Measurements from ENCODE around the gene FAM20B.

Gene FAM20B

GRCh38 chr1:179025975-179026812, 500 bp downstream of the FAM20B start:
- H3K4me3 ChIP-seq (ENCODE audit: low read length), result peak overlapping the region; percentile 95
- peaks cover 65% of the 10 kb centered on the region for H3K4me1 ChIP-seq (ENCODE audit: control insufficient read depth, low read length)
- H3F3A ChIP-seq (ENCODE audit: control insufficient read depth, insufficient read depth), result peaks cover 30% of the 10 kb centered on the region
- no peaks in the 10 kb centered on the region for H4K20me1 ChIP-seq (ENCODE audit: control insufficient read depth, insufficient read depth, low read depth, low read length)
- H3K9me3 ChIP-seq (ENCODE audit: control insufficient read depth, insufficient read depth, low read length), result no peaks in the 10 kb centered on the region
- no peak for TF ChIP-seq EZH2phosphoT487 (IDR thresholded peaks at IDR 0.05; ENCODE audit: borderline replicate concordance, low read length)
- TF ChIP-seq, protein P1, sequence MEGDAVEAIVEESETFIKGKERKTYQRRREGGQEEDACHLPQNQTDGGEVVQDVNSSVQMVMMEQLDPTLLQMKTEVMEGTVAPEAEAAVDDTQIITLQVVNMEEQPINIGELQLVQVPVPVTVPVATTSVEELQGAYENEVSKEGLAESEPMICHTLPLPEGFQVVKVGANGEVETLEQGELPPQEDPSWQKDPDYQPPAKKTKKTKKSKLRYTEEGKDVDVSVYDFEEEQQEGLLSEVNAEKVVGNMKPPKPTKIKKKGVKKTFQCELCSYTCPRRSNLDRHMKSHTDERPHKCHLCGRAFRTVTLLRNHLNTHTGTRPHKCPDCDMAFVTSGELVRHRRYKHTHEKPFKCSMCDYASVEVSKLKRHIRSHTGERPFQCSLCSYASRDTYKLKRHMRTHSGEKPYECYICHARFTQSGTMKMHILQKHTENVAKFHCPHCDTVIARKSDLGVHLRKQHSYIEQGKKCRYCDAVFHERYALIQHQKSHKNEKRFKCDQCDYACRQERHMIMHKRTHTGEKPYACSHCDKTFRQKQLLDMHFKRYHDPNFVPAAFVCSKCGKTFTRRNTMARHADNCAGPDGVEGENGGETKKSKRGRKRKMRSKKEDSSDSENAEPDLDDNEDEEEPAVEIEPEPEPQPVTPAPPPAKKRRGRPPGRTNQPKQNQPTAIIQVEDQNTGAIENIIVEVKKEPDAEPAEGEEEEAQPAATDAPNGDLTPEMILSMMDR (IDR thresholded peaks at IDR 0.05; ENCODE audit: low read depth, low read length, poor library complexity, severe bottlenecking), result no peak
- peak overlapping the region; percentile 91 for H3K4me2 ChIP-seq (ENCODE audit: low read length)
- no peaks in the 10 kb centered on the region for H3K27me3 ChIP-seq (ENCODE audit: control insufficient read depth, low read length)
- H3K27ac ChIP-seq (ENCODE audit: low read depth, low read length), result peak overlapping the region; percentile 91
- no peaks in the 10 kb centered on the region; the same call in none of the 2 replicates for H3K36me3 ChIP-seq (ENCODE audit: control insufficient read depth, low read length)
- peaks cover 47% of the 10 kb centered on the region for H3K79me2 ChIP-seq (ENCODE audit: control insufficient read depth, low read length)
- H3K9me2 ChIP-seq (replicated peaks; ENCODE audit: control insufficient read depth, low read length), result no peaks in the 10 kb centered on the region

DNA sequence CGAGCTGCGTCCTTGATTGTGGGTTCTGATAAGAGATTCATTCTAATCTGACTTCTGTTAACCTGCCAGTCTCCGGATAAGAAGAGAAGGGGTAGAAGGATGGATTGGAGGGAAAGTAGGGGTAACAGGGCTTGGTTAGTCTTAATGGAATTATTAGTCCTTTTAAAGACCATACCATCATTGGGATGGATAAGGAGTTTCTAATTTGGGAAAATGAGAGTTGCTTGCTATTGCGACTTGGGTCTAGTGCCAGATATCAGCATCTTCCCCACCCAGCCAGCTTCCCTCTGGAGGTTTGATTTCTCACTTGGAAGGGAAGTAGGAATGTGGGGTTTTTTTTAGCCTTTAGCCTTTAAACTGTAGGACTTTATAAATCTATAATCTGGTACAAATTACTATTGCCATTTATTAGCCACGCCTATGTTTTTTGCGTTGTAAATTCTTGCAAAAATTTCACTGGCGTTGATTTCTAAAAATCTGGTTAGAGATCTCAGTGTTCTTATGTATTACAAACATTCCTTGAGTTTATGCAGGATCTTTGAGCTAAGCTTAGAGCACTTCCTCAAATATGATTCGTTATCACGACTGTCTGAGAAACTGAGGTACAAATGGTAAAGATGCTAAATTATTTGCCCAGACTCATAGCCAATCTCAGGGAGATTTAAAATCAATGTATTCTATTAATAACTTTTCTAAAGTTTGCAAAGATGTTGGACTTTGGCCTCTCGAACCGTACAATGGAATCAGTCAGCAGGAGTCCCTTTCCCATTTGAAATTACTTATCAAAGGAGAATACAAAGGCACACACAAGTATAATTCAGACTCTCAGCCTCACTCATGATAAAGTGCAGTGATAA, 1.3 kb downstream of the FAM20B start:
- H3K9me3 ChIP-seq (ENCODE audit: control insufficient read depth, insufficient read depth, low read length), result no peaks in the 10 kb centered on the region
- H3K27me3 ChIP-seq (ENCODE audit: control insufficient read depth, low read length), result no peaks in the 10 kb centered on the region
- H3K4me3 ChIP-seq (ENCODE audit: low read length), result peak overlapping the region; percentile 95
- H3K4me1 ChIP-seq (ENCODE audit: control insufficient read depth, low read length), result peaks cover 73% of the 10 kb centered on the region
- H3K36me3 ChIP-seq (ENCODE audit: control insufficient read depth, low read length), result no peaks in the 10 kb centered on the region; the same call in none of the 2 replicates
- TF ChIP-seq, protein P1 (IDR thresholded peaks at IDR 0.05; ENCODE audit: low read depth, low read length, poor library complexity, severe bottlenecking), result no peak
- no peak for TF ChIP-seq EZH2phosphoT487 (IDR thresholded peaks at IDR 0.05; ENCODE audit: borderline replicate concordance, low read length)
- H3K79me2 ChIP-seq (ENCODE audit: control insufficient read depth, low read length), result peaks cover 56% of the 10 kb centered on the region
- no peaks in the 10 kb centered on the region for H3K9me2 ChIP-seq (replicated peaks; ENCODE audit: control insufficient read depth, low read length)
- peak overlapping the region; percentile 91 for H3K27ac ChIP-seq (ENCODE audit: low read depth, low read length)
- H4K20me1 ChIP-seq (ENCODE audit: control insufficient read depth, insufficient read depth, low read depth, low read length), result no peaks in the 10 kb centered on the region
- peaks cover 32% of the 10 kb centered on the region for H3F3A ChIP-seq (ENCODE audit: control insufficient read depth, insufficient read depth)
- peak overlapping the region; percentile 91 for H3K4me2 ChIP-seq (ENCODE audit: low read length)

GRCh38 chr1:179029321-179029759, 3.6 kb downstream of the FAM20B start:
- Histone ChIP-seq H3K79me2 (ENCODE audit: control insufficient read depth, low read length) (peaks cover 79% of the 10 kb centered on the region), H3K4me3 (ENCODE audit: low read length) (peak overlapping the region; percentile 95), H3K9me2 (replicated peaks; ENCODE audit: control insufficient read depth, low read length) (no peaks in the 10 kb centered on the region), H3K4me1 (ENCODE audit: control insufficient read depth, low read length) (peaks cover 84% of the 10 kb centered on the region), H3K9me3 (ENCODE audit: control insufficient read depth, insufficient read depth, low read length) (no peaks in the 10 kb centered on the region), H3K27me3 (ENCODE audit: control insufficient read depth, low read length) (no peaks in the 10 kb centered on the region), H3K27ac (ENCODE audit: low read depth, low read length) (peak overlapping the region; percentile 91), H3K36me3 (ENCODE audit: control insufficient read depth, low read length) (no peaks in the 10 kb centered on the region; the same call in none of the 2 replicates), H3K4me2 (ENCODE audit: low read length) (peak overlapping the region; percentile 91), H4K20me1 (ENCODE audit: control insufficient read depth, insufficient read depth, low read depth, low read length) (no peaks in the 10 kb centered on the region), H3F3A (ENCODE audit: control insufficient read depth, insufficient read depth) (peaks cover 41% of the 10 kb centered on the region)
- TF ChIP-seq EZH2phosphoT487 (IDR thresholded peaks at IDR 0.05; ENCODE audit: borderline replicate concordance, low read length), result no peak
- TF ChIP-seq, protein P1 (IDR thresholded peaks at IDR 0.05; ENCODE audit: low read depth, low read length, poor library complexity, severe bottlenecking), result no peak

All from DOHH2 (cell line).